ENCODE results near the gene CASZ1. TPM values are rescaled to one million over a fixed set of nuclear protein-coding genes. Genes with fewer than 3 reads are reported as not detected.

Gene CASZ1
- total and polyA plus RNA-seq, 9 of the 15 experiments (the other 6 are each of a cell fraction or from before 2014, with no cell fraction given) = 0.01 to 4.0 (median 0.76) TPM; not detected in 1

GRCh38 chr1:10652626-10653025 lies 143.8 kb downstream of the CASZ1 start (continued):
- TF ChIP-seq RBM14 (IDR thresholded peaks at IDR 0.05; ENCODE audit: borderline replicate concordance, insufficient read depth, low read depth, low read length) (no peak), ZNF431 (CRISPR knock-in tag; IDR thresholded peaks at IDR 0.05) (no peak), KDM1A (IDR thresholded peaks at IDR 0.05) (no peak), ZNF75A (CRISPR knock-in tag; IDR thresholded peaks at IDR 0.05) (no peak)
- TF ChIP-seq, protein P1, sequence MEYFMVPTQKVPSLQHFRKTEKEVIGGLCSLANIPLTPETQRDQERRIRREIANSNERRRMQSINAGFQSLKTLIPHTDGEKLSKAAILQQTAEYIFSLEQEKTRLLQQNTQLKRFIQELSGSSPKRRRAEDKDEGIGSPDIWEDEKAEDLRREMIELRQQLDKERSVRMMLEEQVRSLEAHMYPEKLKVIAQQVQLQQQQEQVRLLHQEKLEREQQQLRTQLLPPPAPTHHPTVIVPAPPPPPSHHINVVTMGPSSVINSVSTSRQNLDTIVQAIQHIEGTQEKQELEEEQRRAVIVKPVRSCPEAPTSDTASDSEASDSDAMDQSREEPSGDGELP (CRISPR knock-in tag; IDR thresholded peaks at IDR 0.05; ENCODE audit: borderline replicate concordance) = peak; percentile 22; the same call in 1 of the 2 replicates

- ChIA-PET POLR2A (interaction anchor here (1.3 kb wide), 1 partner anchor 15 kb away, joined by 3 read pairs; no protein-coding TSS in a partner anchor), CTCF (ENCODE audit: low intra/inter-chr PET ratio) (no interaction called here)
- peaks cover 42 to 83% of the 10 kb centered on the region in 2 experiments; a peak in 4 of 5 replicates for H3K27me3 ChIP-seq (ENCODE audit: control insufficient read depth in 2 of 2, insufficient read depth in 2 of 2, low read length in 2 of 2)
- 1% methylated on average over 11 of the region's 11 CpGs for WGBS (ENCODE audit: insufficient coverage, low coverage, missing lambda C conversion rate)
- FAIRE-seq (peak; percentile 40), ATAC-seq (peak; percentile 83), DNase-seq (ENCODE audit: extremely low read depth in 1 of 4, low spot score in 3 of 4) (peak; percentile 45 to 86 (median 76))
- H4K20me1 ChIP-seq (replicated peaks; ENCODE audit: control insufficient read depth, insufficient read depth, low read length) = peaks cover 24% of the 10 kb centered on the region
- BruUV-seq (replicated peaks) = no TSS peak
- no peak overlapping the region for H3K4me2 ChIP-seq (ENCODE audit: insufficient read depth, low read length)
- H3K9me1 ChIP-seq (ENCODE audit: control insufficient read depth, insufficient read depth, low read length) = no peaks in the 10 kb centered on the region
- in situ Hi-C loops (cut with MboI) (no loop called here), intact Hi-C loops (cut with micrococcal nuclease) (no loop called here)
- no peaks in the 10 kb centered on the region for H3K9me3 ChIP-seq (replicated peaks; ENCODE audit: control insufficient read depth, insufficient read depth, low read depth, low read length)
- H3K27ac ChIP-seq (ENCODE audit: extremely low read depth, low read depth, low read length) = no peak overlapping the region
- H3K4me1 ChIP-seq (replicated peaks in 1 of 2; ENCODE audit: control insufficient read depth in 2 of 2, insufficient read depth in 2 of 2, low read length in 2 of 2) = peaks cover 0 to 67% of the 10 kb centered on the region in 2 experiments; a peak in 2 of 5 replicates
- no peak overlapping the region for H2AFZ ChIP-seq (ENCODE audit: low read depth, low read length)
- H3K79me2 ChIP-seq (ENCODE audit: control insufficient read depth, insufficient read depth, low read length) = no peaks in the 10 kb centered on the region
- no peaks in the 10 kb centered on the region for H3K36me3 ChIP-seq (ENCODE audit: control insufficient read depth, insufficient read depth, low read length)
- H3K4me3 ChIP-seq = no peak overlapping the region
- no peak overlapping the region for H3K9ac ChIP-seq (ENCODE audit: insufficient read depth in 1 of 2, low read depth in 2 of 2, low read length in 2 of 2)
- TF ChIP-seq ZNF239 (CRISPR knock-in tag; IDR thresholded peaks at IDR 0.05) (no peak), GTF2E2 (tag; IDR thresholded peaks at IDR 0.05) (no peak), ESRRA (IDR thresholded peaks at IDR 0.05; ENCODE audit: borderline replicate concordance, low read depth) (no peak), CXXC5 (CRISPR knock-in tag; IDR thresholded peaks at IDR 0.05) (no peak), ETV5 (CRISPR knock-in tag; IDR thresholded peaks at IDR 0.05; ENCODE audit: low read depth) (no peak), E2F4 (CRISPR knock-in tag; IDR thresholded peaks at IDR 0.05; ENCODE audit: low read depth) (no peak), NFE2 (IDR thresholded peaks at IDR 0.05; ENCODE audit: low read depth) (no peak), RBBP5 (IDR thresholded peaks at IDR 0.05; ENCODE audit: borderline replicate concordance, insufficient read depth, low read length, poor library complexity, severe bottlenecking) (no peak)
- TF ChIP-seq, protein P2, sequence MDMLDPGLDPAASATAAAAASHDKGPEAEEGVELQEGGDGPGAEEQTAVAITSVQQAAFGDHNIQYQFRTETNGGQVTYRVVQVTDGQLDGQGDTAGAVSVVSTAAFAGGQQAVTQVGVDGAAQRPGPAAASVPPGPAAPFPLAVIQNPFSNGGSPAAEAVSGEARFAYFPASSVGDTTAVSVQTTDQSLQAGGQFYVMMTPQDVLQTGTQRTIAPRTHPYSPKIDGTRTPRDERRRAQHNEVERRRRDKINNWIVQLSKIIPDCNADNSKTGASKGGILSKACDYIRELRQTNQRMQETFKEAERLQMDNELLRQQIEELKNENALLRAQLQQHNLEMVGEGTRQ (CRISPR knock-in tag; IDR thresholded peaks at IDR 0.05) = peak; percentile 42
Observed at GRCh38 chr1:10651793-10652192, 144.7 kb downstream of the CASZ1 start.
